ENCODE measurements around the gene BRD3OS.
"Not testable (repeated sequence)": the region's sequence is repeated elsewhere in the genome, so short reads cannot be mapped to it uniquely, and the experiment has no call there.

BRD3OS gene

GRCh38 chr9:134066526-134066912, 41.2 kb downstream of the BRD3OS start:
- DNase-seq: no peak

DNA sequence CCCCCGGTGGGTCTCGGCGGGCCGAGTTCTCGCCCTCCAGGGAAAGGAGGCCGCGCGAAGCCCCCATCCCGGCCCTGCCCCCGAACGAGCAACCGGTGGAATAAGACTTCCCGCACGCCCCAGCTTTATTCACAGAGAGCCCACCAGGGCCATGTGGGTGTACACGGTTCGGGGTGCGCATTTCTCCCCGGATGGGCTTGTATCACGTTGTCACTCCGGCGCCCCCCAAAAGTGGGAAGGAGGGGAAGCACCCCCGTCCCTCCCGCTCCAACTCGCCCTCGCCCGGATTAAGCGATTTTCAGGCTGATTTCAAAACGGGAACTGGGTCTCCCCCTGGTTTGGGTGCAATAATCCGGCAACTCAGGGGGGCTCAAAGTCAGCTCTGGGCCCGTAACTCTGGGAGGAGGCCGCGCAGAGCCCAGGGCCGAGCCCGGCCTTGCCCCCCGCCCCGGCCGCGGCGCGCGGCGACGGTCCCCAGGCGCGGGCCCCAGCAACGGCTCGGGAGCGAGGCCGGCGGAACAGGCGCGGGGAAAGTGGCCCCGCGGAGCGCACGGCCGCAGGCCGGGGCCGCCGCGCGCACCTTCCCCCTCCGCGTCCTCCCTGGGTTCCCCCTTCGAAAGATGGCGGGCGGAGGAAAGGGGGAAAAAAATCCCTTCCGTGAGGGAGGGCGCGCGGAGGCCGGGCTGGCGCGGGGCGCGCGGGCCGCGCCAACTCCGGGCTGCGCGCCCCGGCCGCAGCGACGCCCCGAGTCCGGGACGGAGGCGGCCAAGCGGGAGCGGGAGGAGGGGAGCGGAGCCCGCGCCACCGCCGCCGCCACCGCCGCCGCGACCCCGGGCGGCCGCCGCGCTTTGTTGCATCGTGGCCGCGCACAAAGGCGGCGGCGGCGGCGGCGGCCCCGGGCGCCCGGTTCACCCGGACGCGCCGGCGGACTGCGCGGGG, 41.9 kb downstream of the BRD3OS start:
- DNase-seq: peak; percentile 28 to 30

DNA sequence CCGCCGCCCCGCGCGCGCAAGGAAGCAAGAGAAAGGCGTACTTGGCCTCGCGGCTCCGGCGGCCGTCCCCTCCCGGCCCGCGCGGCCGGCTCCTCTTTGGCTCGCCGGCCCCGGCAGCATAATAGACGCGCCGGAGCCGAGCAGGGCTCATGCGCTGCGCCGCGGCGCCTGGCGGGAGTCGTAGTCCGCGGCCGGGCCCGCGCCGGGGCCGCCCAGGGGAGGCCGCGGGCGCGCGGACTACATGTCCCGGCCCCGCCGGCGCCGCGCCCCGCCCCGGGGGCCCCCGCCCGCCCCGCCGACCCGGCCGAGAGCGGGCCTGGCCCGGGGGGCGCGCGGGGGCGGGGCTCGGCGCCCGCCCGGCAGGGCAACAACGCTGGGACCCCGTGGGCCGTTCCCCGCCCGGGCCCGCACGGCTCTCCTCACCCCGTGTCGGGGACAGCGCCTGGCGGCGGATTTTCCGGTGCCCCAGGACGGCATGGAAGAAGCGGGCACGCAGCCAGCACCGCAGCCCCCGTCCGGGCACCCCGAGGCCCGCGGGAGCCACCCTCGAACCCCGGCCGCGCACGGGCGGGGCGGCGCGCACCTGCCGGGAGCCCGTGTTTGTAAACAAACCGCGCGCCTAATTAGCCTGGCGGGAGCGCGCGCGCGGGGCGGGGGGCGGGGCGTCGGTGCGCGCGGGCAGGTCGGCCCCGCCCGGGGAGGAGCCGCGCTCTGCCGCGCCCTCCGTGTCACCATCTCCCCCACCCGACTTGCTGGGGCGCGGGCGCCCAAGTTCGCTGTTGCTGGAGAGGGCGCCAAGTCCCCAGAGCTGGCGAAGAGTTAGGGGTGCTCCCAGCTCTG, 42.8 kb downstream of the BRD3OS start, which contains the start of gene BRD3:
BRD3 (minus strand) TSS at position 123 of the 840 bp plus-strand sequence. CDS start 14,549 bp downstream, outside the sequence.
- DNase-seq: peak; percentile 62 to 73

- no peak for DNase-seq
These were observed 43.6 kb downstream of the BRD3OS start for GRCh38 chr9:134068744-134069479.

DNA sequence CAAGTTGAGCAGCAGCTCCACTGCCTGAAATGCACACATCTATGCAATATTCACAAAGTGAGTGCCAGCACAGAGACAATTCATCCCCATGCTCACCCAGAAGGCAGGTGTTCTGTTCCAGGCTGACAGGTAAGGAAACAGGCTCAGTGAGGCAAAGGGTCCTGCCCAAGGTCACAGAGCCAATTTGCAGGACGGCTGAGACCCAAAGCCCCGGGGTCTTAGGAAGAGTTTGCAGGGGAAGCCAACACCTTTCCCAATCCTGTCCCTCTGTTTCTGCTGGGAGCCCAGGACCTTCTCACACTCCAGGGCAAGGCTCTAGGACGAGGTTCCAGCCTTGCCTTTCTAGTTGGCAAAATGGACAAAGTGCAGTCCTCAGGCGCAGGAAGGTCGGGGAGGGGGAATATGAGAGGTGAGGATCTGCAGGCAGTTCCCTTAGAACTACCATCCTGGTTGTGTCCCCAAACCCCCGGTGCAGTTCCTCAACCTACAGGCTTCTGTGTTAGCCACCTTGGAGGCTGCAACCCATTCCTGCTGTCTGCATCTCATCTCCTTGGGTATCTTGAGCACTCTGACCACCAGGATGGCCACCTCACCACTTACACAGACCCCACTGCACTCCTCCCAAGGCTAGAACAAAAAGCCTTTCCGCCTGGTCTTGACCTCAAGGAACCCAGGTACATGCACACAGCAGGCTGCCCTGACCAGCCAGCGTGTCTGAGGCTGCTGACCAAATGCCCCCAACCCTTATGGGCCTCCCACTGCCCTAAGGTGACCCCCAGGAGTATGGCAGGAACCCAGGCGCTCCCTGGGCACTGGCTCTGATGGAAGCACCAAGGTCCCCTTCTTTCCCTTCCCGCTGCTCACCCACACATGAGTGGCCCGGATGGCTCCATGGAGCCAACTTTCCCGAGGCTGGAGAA, 44.5 kb downstream of the BRD3OS start:
- DNase-seq: no peak

DNA sequence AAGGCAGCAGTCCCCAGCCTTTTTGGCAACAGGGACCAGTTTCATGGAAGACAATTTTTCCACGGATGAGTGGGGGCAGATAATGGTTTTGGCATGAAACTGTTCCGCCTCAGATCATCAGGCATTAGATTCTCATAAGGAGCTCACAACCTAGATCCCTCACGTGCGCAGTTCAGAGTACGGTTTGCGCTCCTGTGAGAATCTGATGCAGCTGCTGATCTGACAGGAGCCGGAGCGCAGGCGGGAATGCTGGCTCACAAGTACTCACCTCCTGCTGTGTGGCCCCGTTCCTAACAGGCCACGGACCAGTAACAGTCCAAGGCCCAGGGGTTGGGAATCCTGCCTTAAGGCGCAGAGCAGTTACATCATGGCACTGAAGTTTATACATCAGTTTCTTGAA, 45.9 kb downstream of the BRD3OS start:
- no peak for DNase-seq

GRCh38 chr9:134072683-134073082, 47.4 kb downstream of the BRD3OS start:
- DNase-seq: not testable (repeated sequence)

DNA sequence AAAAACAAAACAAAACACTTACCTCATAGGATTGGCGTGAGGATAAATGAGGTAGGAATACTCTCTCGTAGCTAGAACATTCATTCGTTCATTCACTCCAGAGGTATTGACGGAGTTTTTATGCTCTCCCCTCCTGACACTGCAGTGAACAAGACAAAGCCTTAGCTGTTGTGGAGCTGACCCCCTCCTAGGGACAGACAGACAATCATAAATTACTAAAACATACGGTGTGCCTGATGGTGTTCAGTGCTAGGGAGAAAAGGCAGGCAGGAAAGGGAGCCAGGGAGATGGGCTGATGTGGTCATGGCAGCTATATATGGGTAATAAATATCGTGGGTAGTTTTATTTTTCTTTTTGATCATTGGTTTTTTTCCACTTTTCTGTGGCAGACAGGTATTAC, 48.2 kb downstream of the BRD3OS start:
- no peak for DNase-seq

DNA sequence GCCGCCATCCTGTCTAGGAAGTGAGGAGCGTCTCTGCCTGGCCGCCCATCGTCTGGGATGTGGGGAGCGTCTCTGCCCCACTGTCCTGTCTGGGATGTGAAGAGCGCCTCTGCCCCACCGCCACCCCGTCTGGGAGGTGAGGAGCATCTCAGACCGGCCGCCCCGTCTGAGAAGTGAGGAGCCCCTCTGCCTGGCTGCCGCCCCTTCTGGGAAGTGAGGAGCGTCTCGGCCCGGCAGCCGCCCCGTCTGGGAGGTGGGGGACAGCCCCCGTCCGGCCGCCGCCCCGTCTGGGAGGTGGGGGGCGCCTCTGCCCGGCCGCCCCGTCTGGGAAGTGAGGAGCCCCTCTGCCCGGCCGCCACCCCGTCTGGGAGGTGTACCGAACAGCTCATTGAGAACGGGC, 50.4 kb downstream of the BRD3OS start:
- DNase-seq: not testable (repeated sequence)

GRCh38 chr9:134076644-134077043, 51.4 kb downstream of the BRD3OS start:
- DNase-seq: no peak

All from activated CD4-positive, alpha-beta T cell treated with anti-CD3 and anti-CD28 coated beads, Interleukin-2, amount 50 U/mL, for 4 hours (primary cell).